ENCODE results near the gene PTPN11. TPM values are rescaled to one million over a fixed set of nuclear protein-coding genes. Genes with fewer than 3 reads are reported as not detected.

The PTPN11 gene
- total RNA-seq, 2 experiments from 2014 or later = 44.6 to 46.4 TPM

- Mint-ChIP-seq H3K4me3 (no peak overlapping the region), H3K27me3 (peaks cover 11% of the 10 kb centered on the region)
- CTCF ChIA-PET = interaction anchor here (0.6 kb wide), 1 partner anchor 104 kb away, joined by 3 read pairs; no protein-coding TSS in a partner anchor
Measured at GRCh38 chr12:112540021-112540420, 121.3 kb downstream of the PTPN11 start.

DNA sequence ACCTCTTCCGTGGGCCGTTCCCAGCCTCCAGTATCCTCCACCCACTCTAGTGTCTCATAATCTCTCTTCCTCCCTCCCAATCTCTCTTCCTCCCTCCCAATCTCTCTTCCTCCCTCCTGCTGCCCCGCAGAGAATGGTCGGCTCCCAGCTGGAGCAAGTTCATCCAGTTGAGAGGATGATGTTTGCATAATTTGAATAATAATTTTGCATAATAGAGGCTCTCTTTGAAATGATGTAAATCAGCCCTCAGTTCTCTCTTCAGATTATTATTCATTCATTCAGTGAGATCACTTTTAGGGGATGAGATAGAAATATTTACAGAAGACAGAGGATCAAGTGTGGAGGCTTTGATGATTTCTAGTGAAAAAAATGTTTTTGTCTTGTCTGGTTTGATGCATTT lies 125.0 kb downstream of the PTPN11 start:
- CTCF ChIA-PET = no interaction called here
- no peak for TF ChIP-seq CTCF (IDR thresholded peaks at IDR 0.05)

More at GRCh38 chr12:112540021-112540420, 121.3 kb downstream of the PTPN11 start:
- peaks cover 0 to 3% of the 10 kb centered on the region in 2 experiments for H3K9me3 ChIP-seq (ENCODE audit: control insufficient read depth in 1 of 2, insufficient read depth in 1 of 2, low read length in 2 of 2)
- intact Hi-C loops (cut with DNase I, micrococcal nuclease) = no loop called here
- Mint-ChIP-seq H3K27ac (no peak overlapping the region), H3K36me3 (ENCODE audit: low read depth) (no peaks in the 10 kb centered on the region), H3K9me3 (no peaks in the 10 kb centered on the region), H3K4me1 (ENCODE audit: low read depth) (no peaks in the 10 kb centered on the region)
- H3K4me1 ChIP-seq (ENCODE audit: insufficient read depth, low read length) = no peaks in the 10 kb centered on the region
- no peak for ATAC-seq (ENCODE audit: poor library complexity)
- POLR2A ChIA-PET = no interaction called here
- H3K27me3 ChIP-seq (ENCODE audit: control insufficient read depth in 1 of 2, insufficient read depth in 2 of 2, low read length in 2 of 2) = no peaks in the 10 kb centered on the region
- H3K4me3 ChIP-seq (ENCODE audit: low read length) = no peak overlapping the region
- no peak for TF ChIP-seq CTCF (IDR thresholded peaks at IDR 0.05)
- no peak for DNase-seq
- no peaks in the 10 kb centered on the region for H3K36me3 ChIP-seq (ENCODE audit: insufficient read depth, low read length)
- H3K27ac ChIP-seq (ENCODE audit: low read depth in 1 of 2, low read length in 2 of 2) = no peak overlapping the region

DNA sequence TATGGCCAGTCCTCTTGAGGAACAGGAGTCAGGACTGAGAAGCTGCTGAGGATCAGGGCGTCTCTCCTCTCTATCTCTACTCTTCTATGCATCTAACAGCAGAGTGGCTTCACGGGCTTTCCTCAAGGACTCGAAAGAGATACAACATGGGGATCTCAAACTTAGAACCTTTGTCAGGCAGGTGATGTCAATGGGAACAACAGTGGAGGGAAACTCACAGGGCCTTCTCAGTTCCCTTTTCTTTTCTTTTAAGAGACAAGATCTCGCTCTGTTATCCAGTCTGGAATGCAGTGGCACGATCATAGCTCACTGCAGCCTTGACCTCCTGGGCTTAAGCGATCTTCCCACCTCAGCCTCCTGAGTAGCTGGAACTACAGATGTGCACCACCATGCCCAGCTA lies 127.6 kb downstream of the PTPN11 start:
- no peak overlapping the region for H3K27ac Mint-ChIP-seq
- no peak for TF ChIP-seq CTCF (IDR thresholded peaks at IDR 0.05)
- peaks cover 34% of the 10 kb centered on the region for H3K27me3 Mint-ChIP-seq
- H3K4me3 ChIP-seq (ENCODE audit: low read length) = no peak overlapping the region
- no peak overlapping the region for H3K4me3 Mint-ChIP-seq
- H3K27ac ChIP-seq (ENCODE audit: low read depth in 1 of 2, low read length in 2 of 2) = no peak overlapping the region
- no peaks in the 10 kb centered on the region for H3K4me1 Mint-ChIP-seq (ENCODE audit: low read depth)
- CTCF ChIA-PET = interaction anchor here (0.6 kb wide), 1 partner anchor 18 kb away, joined by 3 read pairs; no protein-coding TSS in a partner anchor
- H3K27me3 ChIP-seq (ENCODE audit: control insufficient read depth in 1 of 2, insufficient read depth in 2 of 2, low read length in 2 of 2) = peaks cover 0 to 4% of the 10 kb centered on the region in 2 experiments
- no peaks in the 10 kb centered on the region for H3K36me3 Mint-ChIP-seq (ENCODE audit: low read depth)
- H3K4me1 ChIP-seq (ENCODE audit: insufficient read depth, low read length) = no peaks in the 10 kb centered on the region
- POLR2A ChIA-PET = no interaction called here
- DNase-seq (no peak), ATAC-seq (ENCODE audit: poor library complexity) (no peak)
- no peaks in the 10 kb centered on the region for H3K36me3 ChIP-seq (ENCODE audit: insufficient read depth, low read length)
- intact Hi-C loops (cut with DNase I, micrococcal nuclease) = no loop called here
- H3K9me3 ChIP-seq (ENCODE audit: control insufficient read depth in 1 of 2, insufficient read depth in 1 of 2, low read length in 2 of 2) = peaks cover 0 to 3% of the 10 kb centered on the region in 2 experiments
- H3K9me3 Mint-ChIP-seq = no peaks in the 10 kb centered on the region

More for the DNA sequence above, 125.0 kb downstream of the PTPN11 start:
- Mint-ChIP-seq H3K4me3 (no peak overlapping the region), H3K9me3 (no peaks in the 10 kb centered on the region), H3K4me1 (ENCODE audit: low read depth) (no peaks in the 10 kb centered on the region), H3K27ac (no peak overlapping the region), H3K36me3 (ENCODE audit: low read depth) (no peaks in the 10 kb centered on the region), H3K27me3 (peaks cover 23% of the 10 kb centered on the region)
- intact Hi-C loops (cut with DNase I, micrococcal nuclease) = no loop called here
- ATAC-seq (ENCODE audit: poor library complexity) = no peak
- Histone ChIP-seq H3K4me3 (ENCODE audit: low read length) (no peak overlapping the region), H3K4me1 (ENCODE audit: insufficient read depth, low read length) (no peaks in the 10 kb centered on the region), H3K27me3 (ENCODE audit: control insufficient read depth in 1 of 2, insufficient read depth in 2 of 2, low read length in 2 of 2) (peaks cover 0 to 4% of the 10 kb centered on the region in 2 experiments), H3K9me3 (ENCODE audit: control insufficient read depth in 1 of 2, insufficient read depth in 1 of 2, low read length in 2 of 2) (peaks cover 0 to 3% of the 10 kb centered on the region in 2 experiments), H3K27ac (ENCODE audit: low read depth in 1 of 2, low read length in 2 of 2) (no peak overlapping the region), H3K36me3 (ENCODE audit: insufficient read depth, low read length) (no peaks in the 10 kb centered on the region)
- no peak for DNase-seq
- POLR2A ChIA-PET = no interaction called here

Measured in CD4-positive, alpha-beta T cell (primary cell).